ENCODE results near the gene MCCC1. TPM values are rescaled to one million over a fixed set of nuclear protein-coding genes. Genes with fewer than 3 reads are reported as not detected.

Gene MCCC1
- total RNA-seq, 1 experiment from 2014 or later: 74.7 TPM

- no peaks in the 10 kb centered on the region for H3K9me3 Mint-ChIP-seq (ENCODE audit: low read depth, unreplicated experiment)
- no peak for TF ChIP-seq CTCF (IDR thresholded peaks at IDR 0.05; ENCODE audit: unreplicated experiment)
- H3K4me3 Mint-ChIP-seq (ENCODE audit: low read depth, unreplicated experiment): no peak overlapping the region
- intact Hi-C loops (cut with micrococcal nuclease; ENCODE audit: unreplicated experiment): no loop called here
- no peaks in the 10 kb centered on the region for H3K4me1 Mint-ChIP-seq (ENCODE audit: low read depth, unreplicated experiment)
- no peak for DNase-seq
- no peak overlapping the region for H3K27ac Mint-ChIP-seq (ENCODE audit: unreplicated experiment)
- H3K27me3 Mint-ChIP-seq (ENCODE audit: unreplicated experiment): no peaks in the 10 kb centered on the region
- CTCF ChIA-PET: interaction anchor here (0.7 kb wide), 1 partner anchor 162 kb away, joined by 3 read pairs; no protein-coding TSS in a partner anchor
- peaks cover 57% of the 10 kb centered on the region for H3K36me3 Mint-ChIP-seq (ENCODE audit: insufficient read depth, unreplicated experiment)
- BruUV-seq (replicated peaks): no TSS peak
These were observed 66.3 kb downstream of the MCCC1 start for GRCh38 chr3:183032880-183033555.

GRCh38 chr3:183031826-183032225 is 67.5 kb downstream of the MCCC1 start:
- no peaks in the 10 kb centered on the region for H3K9me3 Mint-ChIP-seq (ENCODE audit: low read depth, unreplicated experiment)
- TF ChIP-seq CTCF (IDR thresholded peaks at IDR 0.05; ENCODE audit: unreplicated experiment): no peak
- H3K27me3 Mint-ChIP-seq (ENCODE audit: unreplicated experiment): no peaks in the 10 kb centered on the region
- DNase-seq: no peak
- peaks cover 55% of the 10 kb centered on the region for H3K36me3 Mint-ChIP-seq (ENCODE audit: insufficient read depth, unreplicated experiment)
- intact Hi-C loops (cut with micrococcal nuclease; ENCODE audit: unreplicated experiment): no loop called here
- no peaks in the 10 kb centered on the region for H3K4me1 Mint-ChIP-seq (ENCODE audit: low read depth, unreplicated experiment)
- no TSS peak for BruUV-seq (replicated peaks)
- CTCF ChIA-PET: interaction anchor here (0.7 kb wide), 1 partner anchor 159 kb away, joined by 4 read pairs; no protein-coding TSS in a partner anchor
- no peak overlapping the region for H3K4me3 Mint-ChIP-seq (ENCODE audit: low read depth, unreplicated experiment)
- H3K27ac Mint-ChIP-seq (ENCODE audit: unreplicated experiment): no peak overlapping the region

GRCh38 chr3:183028416-183028815 is 70.9 kb downstream of the MCCC1 start:
- CTCF ChIA-PET: no interaction called here
- intact Hi-C loops (cut with micrococcal nuclease; ENCODE audit: unreplicated experiment): no loop called here
- peaks cover 36% of the 10 kb centered on the region for H3K36me3 Mint-ChIP-seq (ENCODE audit: insufficient read depth, unreplicated experiment)
- no peaks in the 10 kb centered on the region for H3K9me3 Mint-ChIP-seq (ENCODE audit: low read depth, unreplicated experiment)
- no peak for TF ChIP-seq CTCF (IDR thresholded peaks at IDR 0.05; ENCODE audit: unreplicated experiment)
- no peak overlapping the region for H3K4me3 Mint-ChIP-seq (ENCODE audit: low read depth, unreplicated experiment)
- no peaks in the 10 kb centered on the region for H3K27me3 Mint-ChIP-seq (ENCODE audit: unreplicated experiment)
- DNase-seq: no peak
- no TSS peak for BruUV-seq (replicated peaks)
- H3K4me1 Mint-ChIP-seq (ENCODE audit: low read depth, unreplicated experiment): no peaks in the 10 kb centered on the region
- H3K27ac Mint-ChIP-seq (ENCODE audit: unreplicated experiment): no peak overlapping the region

GRCh38 chr3:183027276-183027675 is 72.0 kb downstream of the MCCC1 start:
- no peak for TF ChIP-seq CTCF (IDR thresholded peaks at IDR 0.05; ENCODE audit: unreplicated experiment)
- CTCF ChIA-PET: no interaction called here
- H3K27me3 Mint-ChIP-seq (ENCODE audit: unreplicated experiment): no peaks in the 10 kb centered on the region
- DNase-seq: no peak
- H3K9me3 Mint-ChIP-seq (ENCODE audit: low read depth, unreplicated experiment): no peaks in the 10 kb centered on the region
- no peak overlapping the region for H3K4me3 Mint-ChIP-seq (ENCODE audit: low read depth, unreplicated experiment)
- H3K27ac Mint-ChIP-seq (ENCODE audit: unreplicated experiment): no peak overlapping the region
- H3K36me3 Mint-ChIP-seq (ENCODE audit: insufficient read depth, unreplicated experiment): peaks cover 25% of the 10 kb centered on the region
- H3K4me1 Mint-ChIP-seq (ENCODE audit: low read depth, unreplicated experiment): no peaks in the 10 kb centered on the region
- intact Hi-C loops (cut with micrococcal nuclease; ENCODE audit: unreplicated experiment): no loop called here
- no TSS peak for BruUV-seq (replicated peaks)

Data from Calu3 (cell line).